Measurements from ENCODE around the gene ALG3.
A peak's percentile ranks its signal among the peaks of the same experiment; 100 is the strongest.

Gene ALG3

GRCh38 chr3:184234671-184235380 lies 13.9 kb downstream of the ALG3 start:
- DNase-seq, result no peak

GRCh38 chr3:184234224-184234623 lies 14.5 kb downstream of the ALG3 start:
- no peak for DNase-seq

- no peak for DNase-seq
Measured at GRCh38 chr3:184233127-184233843, 15.5 kb downstream of the ALG3 start.

GRCh38 chr3:184231671-184232070 lies 17.1 kb downstream of the ALG3 start:
- no peak for DNase-seq

GRCh38 chr3:184230603-184231528 lies 17.9 kb downstream of the ALG3 start:
- DNase-seq, result no peak

GRCh38 chr3:184230081-184230602 lies 18.6 kb downstream of the ALG3 start:
- no peak for DNase-seq

GRCh38 chr3:184229394-184230080 lies 19.2 kb downstream of the ALG3 start, which contains the start of gene VWA5B2:
Gene VWA5B2, plus strand, starts transcription at chr3:184229585. Its CDS starts 944 bp downstream, at chr3:184230529.
- peak; percentile 76 for DNase-seq

- DNase-seq, result no peak
Measured at GRCh38 chr3:184228376-184229137, 20.2 kb downstream of the ALG3 start.

GRCh38 chr3:184227481-184227935 lies 21.3 kb downstream of the ALG3 start:
- DNase-seq, result no peak

- no peak for DNase-seq
Measured at GRCh38 chr3:184223946-184224345, 24.8 kb downstream of the ALG3 start.

- no peak for DNase-seq
Measured at GRCh38 chr3:184222521-184222920, 26.2 kb downstream of the ALG3 start.

- no peak for DNase-seq
Measured at GRCh38 chr3:184218814-184219213, 29.9 kb downstream of the ALG3 start.

GRCh38 chr3:184211718-184212117 lies 37.0 kb downstream of the ALG3 start:
- no peak for DNase-seq

GRCh38 chr3:184211297-184211696 lies 37.5 kb downstream of the ALG3 start:
- DNase-seq, result no peak

GRCh38 chr3:184209146-184209923 lies 39.4 kb downstream of the ALG3 start:
- no peak for DNase-seq

- DNase-seq, result no peak
Measured at GRCh38 chr3:184203526-184203925, 45.2 kb downstream of the ALG3 start.

GRCh38 chr3:184200825-184201224 lies 47.9 kb downstream of the ALG3 start:
- no peak for DNase-seq

- no peak for DNase-seq
Measured at GRCh38 chr3:184198509-184198908, 50.3 kb downstream of the ALG3 start.

- DNase-seq, result no peak
Measured at GRCh38 chr3:184196536-184196935, 52.2 kb downstream of the ALG3 start.

GRCh38 chr3:184193991-184194539 lies 54.7 kb downstream of the ALG3 start:
- DNase-seq, result no peak
